ENCODE measurements around the gene ARID3B. TPM values are rescaled to one million over a fixed set of nuclear protein-coding genes. Genes with fewer than 3 reads are reported as not detected.
"Not testable (repeated sequence)": the region's sequence is repeated elsewhere in the genome, so short reads cannot be mapped to it uniquely, and the experiment has no call there.

Gene ARID3B
- total RNA-seq, 1 donor from 2014 or later = 1.8 TPM

GRCh38 chr15:74620636-74621545 lies 79.9 kb downstream of the ARID3B start:
- DNase-seq (ENCODE audit: low read depth in 2 of 2) = peak; percentile 68 to 83

GRCh38 chr15:74621546-74621920 lies 80.5 kb downstream of the ARID3B start:
- DNase-seq (ENCODE audit: low read depth in 2 of 2) = no peak

GRCh38 chr15:74621936-74622335 lies 80.9 kb downstream of the ARID3B start:
- DNase-seq (ENCODE audit: low read depth in 2 of 2) = no peak

GRCh38 chr15:74622758-74623157 lies 81.7 kb downstream of the ARID3B start:
- DNase-seq (ENCODE audit: low read depth in 2 of 2) = no peak

GRCh38 chr15:74624020-74624602 lies 83.1 kb downstream of the ARID3B start:
- DNase-seq (ENCODE audit: low read depth in 2 of 2) = no peak

GRCh38 chr15:74625693-74626092 lies 84.7 kb downstream of the ARID3B start:
- DNase-seq (ENCODE audit: low read depth in 2 of 2) = no peak

GRCh38 chr15:74626336-74626735 lies 85.3 kb downstream of the ARID3B start:
- DNase-seq (ENCODE audit: low read depth in 2 of 2) = no peak

- no peak for DNase-seq (ENCODE audit: low read depth in 2 of 2)
Observed at GRCh38 chr15:74626752-74627692, 86.0 kb downstream of the ARID3B start.

GRCh38 chr15:74627766-74628165 lies 86.7 kb downstream of the ARID3B start:
- no peak for DNase-seq (ENCODE audit: low read depth in 2 of 2)

- no peak for DNase-seq (ENCODE audit: low read depth in 2 of 2)
Observed at GRCh38 chr15:74628199-74628598, 87.2 kb downstream of the ARID3B start.

GRCh38 chr15:74628949-74629348 lies 87.9 kb downstream of the ARID3B start:
- no peak for DNase-seq (ENCODE audit: low read depth in 2 of 2)

- not testable (repeated sequence) for DNase-seq (ENCODE audit: low read depth in 2 of 2)
Observed at GRCh38 chr15:74629696-74630095, 88.7 kb downstream of the ARID3B start.

- DNase-seq (ENCODE audit: low read depth in 2 of 2) = no peak
Observed at GRCh38 chr15:74630284-74631086, 89.5 kb downstream of the ARID3B start.

- no peak for DNase-seq (ENCODE audit: low read depth in 2 of 2)
Observed at GRCh38 chr15:74631087-74631385, 90.0 kb downstream of the ARID3B start.

GRCh38 chr15:74631408-74631807 lies 90.4 kb downstream of the ARID3B start:
- no peak for DNase-seq (ENCODE audit: low read depth in 2 of 2)

GRCh38 chr15:74631935-74632560 lies 91.0 kb downstream of the ARID3B start:
- DNase-seq (ENCODE audit: low read depth in 2 of 2) = peak in 1 of 2 donors; percentile 63

- DNase-seq (ENCODE audit: low read depth in 2 of 2) = no peak
Observed at GRCh38 chr15:74632601-74633000, 91.6 kb downstream of the ARID3B start.

- DNase-seq (ENCODE audit: low read depth in 2 of 2) = no peak
Observed at GRCh38 chr15:74633781-74634180, 92.8 kb downstream of the ARID3B start.

GRCh38 chr15:74635228-74635627 lies 94.2 kb downstream of the ARID3B start:
- peak in 1 of 2 donors; percentile 75 for DNase-seq (ENCODE audit: low read depth in 2 of 2)

- no peak for DNase-seq (ENCODE audit: low read depth in 2 of 2)
Observed at GRCh38 chr15:74636984-74637383, 96.0 kb downstream of the ARID3B start.

GRCh38 chr15:74641151-74641550 lies 100.1 kb downstream of the ARID3B start:
- DNase-seq (ENCODE audit: low read depth in 2 of 2) = peak in 1 of 2 donors; percentile 36
